Heart right ventricle (tissue), 16 donors: ENCODE results near the gene SND1. TPM values are rescaled to one million over a fixed set of nuclear protein-coding genes. Genes with fewer than 3 reads are reported as not detected.

Source experiments
- ATAC-seq, 8 donors: fragments of 200-7000 bp; cut with Tn5 transposase; one replicate each; pipeline ENCODE4 v1.9.1; 2020; ENCODE audit warnings: mild to moderate bottlenecking in 8 of 8, moderate library complexity in 8 of 8, moderate number of reproducible peaks in 1 of 8
- DNase-seq, 2 donors: peaks; one replicate each; pipeline ENCODE4 v3.0.0-alpha.2; 2020
- H3K27ac ChIP-seq, 10 donors: fragments of 200-600 bp; sonication (generic) in 2 of 10; one replicate each; pipeline versions ENCODE4 v1.5.0 to v1.8.0; 2020 to 2022; ENCODE audit warnings: mild to moderate bottlenecking in 3 of 10
- H3K27me3 ChIP-seq, 7 donors: fragments of 200-600 bp; one replicate each; pipeline ENCODE4 v1.8.0; 2021 to 2022; ENCODE audit warnings: mild to moderate bottlenecking in 2 of 7
- H3K36me3 ChIP-seq, 9 donors: fragments of 200-600 bp; sonication (generic) in 1 of 9; one replicate each; pipeline versions ENCODE4 v1.5.0 to v1.8.0; 2020 to 2022; ENCODE audit warnings: mild to moderate bottlenecking in 2 of 9
- H3K4me1 ChIP-seq, 9 donors: fragments of 200-600 bp; sonication (generic) in 1 of 9; one replicate each; pipeline versions ENCODE4 v1.5.0 to v1.8.0; 2020 to 2022; ENCODE audit warnings: mild to moderate bottlenecking in 4 of 9
- H3K4me3 ChIP-seq, 10 donors: fragments of 200-600 bp; sonication (generic) in 2 of 10; one replicate each; pipeline versions ENCODE4 v1.5.0 to v1.8.0; 2020 to 2022; ENCODE audit warnings: mild to moderate bottlenecking in 7 of 10, moderate library complexity in 2 of 10
- H3K9me3 ChIP-seq, 11 donors: fragments of 200-600 bp in 10 of 11; sonication (generic) in 2 of 11; one replicate each; pipeline versions ENCODE4 v1.5.0 to v1.8.0; 2013 to 2022; ENCODE audit warnings: mild to moderate bottlenecking in 2 of 11, control low read depth in 1 of 11, moderate library complexity in 1 of 11
- WGBS, 2 donors: extraction: QIAGEN DNeasy Blood & Tissue Kit; methylation state at CpG; one replicate each; pipeline ENCODE4 v1.1.7; 2013; ENCODE audit warnings: inconsistent platforms in 1 of 2; 5-methylcytosine and 5-hydroxymethylcytosine counted together
- intact Hi-C, 10 donors: fragments of 100-400 bp; cut with DNase I; formaldehyde crosslinking; loops; one replicate each; pipeline versions ENCODE4 v1.11.1 to v1.14.2; 2022
- polyA plus RNA-seq, 2 donors: library from polyadenylated mRNA; stranded (reverse); fragments of 200-250 nt; gene quantifications; one replicate each; pipeline ENCODE4 v1.2.3, GENCODE V29; 2013
- total RNA-seq, 10 donors: library from RNA; stranded (reverse); fragmentation: NEBNext Ultra II Directional in 3 of 10; extraction: Animal tissue kit (Norgen Biotek cat#: 25700) in 3 of 10; gene quantifications; one replicate each; pipeline versions ENCODE4 v1.2.1 to v1.2.4, GENCODE V29; 2021 to 2023
- TF ChIP-seq, protein P1 (sequence below), 9 donors: fragments of 200-600 bp; sonication (generic) in 2 of 9; IDR thresholded peaks; one replicate each; pipeline versions ENCODE4 v1.5.0 to v1.8.0; 2021 to 2022; ENCODE audit warnings: antibody characterized with exemption in 9 of 9, mild to moderate bottlenecking in 5 of 9, moderate library complexity in 1 of 9
- donor health status: Arrhythmogenic right ventricular cardiomyopathy.
- donor health status: ischemic (EF 13 %, LVEDD 7.1; RV severe dilation, severe dysfunction).
- donor health status: healthy with polysubstance abuse.
- donor health status: DM: no; HTN: yes; CAD: no.
- donor health status: DM: no; HTN: no; CAD: no.
- donor health status: ischemic (EF 25% LVEDD 6.9; RV normal size, moderate dysfunction).
- donor health status: ischemic (EF 25% LVEDD 5.7; RV mildly dilated, moderate dysfunction).
- donor health status: healthy.
- donor health status: DM: yes; HTN: yes; CAD: no.
- donor health status: Ischemic cardiomyopathy.
- donor health status: ischemic (EF 35%, LVEDD 5.7; RV mildly dilated, moderate dysfunction).
- donor health status: nonischemic (EF 11% LVEDD 7.7; RV severe dilation, severe dysfunction).
- donor health status: DM: yes; HTN: yes; CAD: no.
- donor health status: PGD.
- donor health status: ischemic (EF 29% LVEDD 5.4; RV normal size, mild dysfunction).
- donor health status: nonischemic (EF 23%, LVEDD 6.1; RV moderate dilation, normal function).

Gene SND1
- total and polyA plus RNA-seq, 12 donors = 39.9 to 107 (median 80.8) TPM

- Histone ChIP-seq H3K4me1 (peaks cover 0 to 5% (median under 1%) of the 10 kb centered on the region in 9 donors), H3K27ac (no peak overlapping the region), H3K9me3 (no peaks in the 10 kb centered on the region), H3K4me3 (no peak overlapping the region), H3K36me3 (peaks cover 0 to 85% (median 25%) of the 10 kb centered on the region in 9 donors), H3K27me3 (no peaks in the 10 kb centered on the region)
- DNase-seq (no peak), ATAC-seq (no peak)
- 95% methylated on average over 3 of the region's 3 CpGs for WGBS, 2 donors
- intact Hi-C loops = no loop called here
- TF ChIP-seq, protein P1, sequence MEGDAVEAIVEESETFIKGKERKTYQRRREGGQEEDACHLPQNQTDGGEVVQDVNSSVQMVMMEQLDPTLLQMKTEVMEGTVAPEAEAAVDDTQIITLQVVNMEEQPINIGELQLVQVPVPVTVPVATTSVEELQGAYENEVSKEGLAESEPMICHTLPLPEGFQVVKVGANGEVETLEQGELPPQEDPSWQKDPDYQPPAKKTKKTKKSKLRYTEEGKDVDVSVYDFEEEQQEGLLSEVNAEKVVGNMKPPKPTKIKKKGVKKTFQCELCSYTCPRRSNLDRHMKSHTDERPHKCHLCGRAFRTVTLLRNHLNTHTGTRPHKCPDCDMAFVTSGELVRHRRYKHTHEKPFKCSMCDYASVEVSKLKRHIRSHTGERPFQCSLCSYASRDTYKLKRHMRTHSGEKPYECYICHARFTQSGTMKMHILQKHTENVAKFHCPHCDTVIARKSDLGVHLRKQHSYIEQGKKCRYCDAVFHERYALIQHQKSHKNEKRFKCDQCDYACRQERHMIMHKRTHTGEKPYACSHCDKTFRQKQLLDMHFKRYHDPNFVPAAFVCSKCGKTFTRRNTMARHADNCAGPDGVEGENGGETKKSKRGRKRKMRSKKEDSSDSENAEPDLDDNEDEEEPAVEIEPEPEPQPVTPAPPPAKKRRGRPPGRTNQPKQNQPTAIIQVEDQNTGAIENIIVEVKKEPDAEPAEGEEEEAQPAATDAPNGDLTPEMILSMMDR (IDR thresholded peaks at IDR 0.05) = no peak
These were observed 38.3 kb downstream of the SND1 start for GRCh38 chr7:127690337-127690736.

- TF ChIP-seq, protein P1 (IDR thresholded peaks at IDR 0.05) = no peak
- 93 to 97% methylated on average over 3 of the region's 3 CpGs for WGBS, 2 donors
- peaks cover 0 to 90% (median 29%) of the 10 kb centered on the region in 9 donors for H3K36me3 ChIP-seq
These were observed 38.8 kb downstream of the SND1 start for GRCh38 chr7:127690806-127691205.

GRCh38 chr7:127692200-127692599 is 40.2 kb downstream of the SND1 start:
- Histone ChIP-seq H3K27me3 (no peaks in the 10 kb centered on the region), H3K9me3 (no peaks in the 10 kb centered on the region), H3K4me3 (no peak overlapping the region), H3K27ac (no peak overlapping the region), H3K36me3 (peaks cover 0 to 93% (median 23%) of the 10 kb centered on the region in 9 donors), H3K4me1 (no peaks in the 10 kb centered on the region)
- DNase-seq = no peak
- intact Hi-C loops = no loop called here
- TF ChIP-seq, protein P1 (IDR thresholded peaks at IDR 0.05) = no peak
- ATAC-seq = no peak
- WGBS, 2 donors = 93 to 98% methylated on average over 1 of the region's 1 CpG

More at GRCh38 chr7:127690806-127691205, 38.8 kb downstream of the SND1 start:
- Histone ChIP-seq H3K27me3 (no peaks in the 10 kb centered on the region), H3K27ac (no peak overlapping the region), H3K4me1 (peaks cover 0 to under 1% (median 0%) of the 10 kb centered on the region in 9 donors), H3K4me3 (no peak overlapping the region), H3K9me3 (no peaks in the 10 kb centered on the region)
- DNase-seq (no peak), ATAC-seq (no peak)
- intact Hi-C loops = no loop called here

- 78 to 90% methylated on average over 2 of the region's 2 CpGs for WGBS, 2 donors
- Histone ChIP-seq H3K36me3 (peaks cover 0 to 100% (median 37%) of the 10 kb centered on the region in 9 donors), H3K9me3 (no peaks in the 10 kb centered on the region), H3K4me3 (no peak overlapping the region), H3K27ac (no peak overlapping the region), H3K4me1 (no peaks in the 10 kb centered on the region), H3K27me3 (no peaks in the 10 kb centered on the region)
- TF ChIP-seq, protein P1 (IDR thresholded peaks at IDR 0.05) = no peak
- DNase-seq (no peak), ATAC-seq (no peak)
- intact Hi-C loops = loop anchor here in 2 of 10 donors (10.0 kb wide), 2 partner anchors 325 to 335 kb away; partner anchors contain the start of gene LRRC4 (in 1 of the 2)
These were observed 47.9 kb downstream of the SND1 start for GRCh38 chr7:127699853-127700252.
